GM12864 (cell line): ENCODE data around the gene SYCP2.

Source experiments
- DNase-seq: peaks from one replicate; pipeline ENCODE4 v3.0.0-alpha.2; 2011; ENCODE audit warnings: low read depth
- H3K4me3 ChIP-seq: 2 replicates; pipeline ENCODE4 v1.5.1; 2011; ENCODE audit warnings: mild to moderate bottlenecking, low read depth, low read length, control low read depth
- CTCF ChIP-seq: IDR thresholded peaks from 2 replicates; pipeline ENCODE4 v1.5.1; 2011; ENCODE audit warnings: low read depth, mild to moderate bottlenecking, moderate library complexity, low read length, control low read depth, inconsistent platforms; ENCODE audit errors: missing control alignments

SYCP2 gene

GRCh38 chr20:59813948-59814839, 119.2 kb downstream of the SYCP2 start:
- H3K4me3 ChIP-seq: no peak overlapping the region

More at GRCh38 chr20:59813948-59814839, 119.2 kb downstream of the SYCP2 start:
- no peak for DNase-seq
- TF ChIP-seq CTCF: no peak
